Prostate gland (tissue), 2 donors: Measurements from ENCODE around the gene SERPINA5. TPM values are rescaled to one million over a fixed set of nuclear protein-coding genes. Genes with fewer than 3 reads are reported as not detected.

Experiments used
- DNase-seq: peaks from one replicate; pipeline ENCODE4 v3.0.0-alpha.2; 2019; ENCODE audit warnings: low spot score
- H3K27ac ChIP-seq, 2 donors: fragments of 200-600 bp; sonication (generic); 2 replicates each; pipeline ENCODE4 v1.5.1; 2017 to 2019
- H3K27me3 ChIP-seq: fragments of 200-600 bp; sonication (generic); replicated peaks from 2 replicates; pipeline ENCODE4 v1.5.1; 2019; ENCODE audit not compliant: insufficient read depth
- H3K36me3 ChIP-seq, 2 donors: fragments of 200-600 bp; sonication (generic); 1 replicate in 1 of 2; 2 replicates in 1 of 2; pipeline versions ENCODE4 v1.5.1 to v1.8.1; 2017 to 2019
- H3K4me1 ChIP-seq: fragments of 200-600 bp; sonication (generic); replicated peaks from 2 replicates; pipeline ENCODE4 v1.5.1; 2019
- H3K4me3 ChIP-seq, 2 donors: fragments of 200-600 bp; sonication (generic); 2 replicates each; pipeline ENCODE4 v1.5.1; 2017 to 2019
- H3K9me3 ChIP-seq: fragments of 200-600 bp; sonication (generic); 2 replicates; pipeline ENCODE4 v1.5.1; 2017
- POLR2A ChIP-seq: fragments of 450-650 bp; IDR thresholded peaks from one replicate; pipeline ENCODE4 v1.6.1; 2016; ENCODE audit warnings: antibody characterized with exemption, mild to moderate bottlenecking
- POLR2AphosphoS5 ChIP-seq: sonication (generic); formaldehyde crosslinking; IDR thresholded peaks from one replicate; pipeline ENCODE4 v1.6.1; 2017; ENCODE audit warnings: antibody characterized with exemption
- whole genome bisulfite sequencing: methylation state at CpG from one replicate; pipeline ENCODE4 v1.1.5; 2018; 5-methylcytosine and 5-hydroxymethylcytosine counted together
- intact Hi-C: fragments of 100-400 bp; cut with DNase I; formaldehyde crosslinking; loops from one replicate; pipeline ENCODE4 v1.14.2; 2022
- total RNA-seq, 2 donors: library from RNA; depleted of rRNA; stranded (reverse); fragments of >200 nt; gene quantifications; one replicate each; pipeline ENCODE4 v1.1.0, GENCODE V29; 2016
- TF ChIP-seq, protein P1 (sequence below), 4 experiments: fragments of 200-600 bp in 2 of 4; fragments of 450-650 bp in 2 of 4; sonication (generic) in 2 of 4; IDR thresholded peaks; 1 replicate in 3 of 4; 2 replicates in 1 of 4; pipeline ENCODE4 v1.5.1; 2016 to 2019; ENCODE audit warnings: antibody characterized with exemption in 4 of 4, mild to moderate bottlenecking in 2 of 4, moderate library complexity in 2 of 4

SERPINA5 gene
- total RNA-seq, 2 donors from 2014 or later: 2.6 to 936 TPM

- Histone ChIP-seq H3K4me3 (no peak overlapping the region), H3K27me3 (no peaks in the 10 kb centered on the region), H3K36me3 (no peaks in the 10 kb centered on the region), H3K4me1 (no peaks in the 10 kb centered on the region), H3K9me3 (no peaks in the 10 kb centered on the region), H3K27ac (no peak overlapping the region)
- TF ChIP-seq POLR2A: no peak
- TF ChIP-seq POLR2AphosphoS5: no peak
- TF ChIP-seq, protein P1, sequence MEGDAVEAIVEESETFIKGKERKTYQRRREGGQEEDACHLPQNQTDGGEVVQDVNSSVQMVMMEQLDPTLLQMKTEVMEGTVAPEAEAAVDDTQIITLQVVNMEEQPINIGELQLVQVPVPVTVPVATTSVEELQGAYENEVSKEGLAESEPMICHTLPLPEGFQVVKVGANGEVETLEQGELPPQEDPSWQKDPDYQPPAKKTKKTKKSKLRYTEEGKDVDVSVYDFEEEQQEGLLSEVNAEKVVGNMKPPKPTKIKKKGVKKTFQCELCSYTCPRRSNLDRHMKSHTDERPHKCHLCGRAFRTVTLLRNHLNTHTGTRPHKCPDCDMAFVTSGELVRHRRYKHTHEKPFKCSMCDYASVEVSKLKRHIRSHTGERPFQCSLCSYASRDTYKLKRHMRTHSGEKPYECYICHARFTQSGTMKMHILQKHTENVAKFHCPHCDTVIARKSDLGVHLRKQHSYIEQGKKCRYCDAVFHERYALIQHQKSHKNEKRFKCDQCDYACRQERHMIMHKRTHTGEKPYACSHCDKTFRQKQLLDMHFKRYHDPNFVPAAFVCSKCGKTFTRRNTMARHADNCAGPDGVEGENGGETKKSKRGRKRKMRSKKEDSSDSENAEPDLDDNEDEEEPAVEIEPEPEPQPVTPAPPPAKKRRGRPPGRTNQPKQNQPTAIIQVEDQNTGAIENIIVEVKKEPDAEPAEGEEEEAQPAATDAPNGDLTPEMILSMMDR (IDR thresholded peaks at IDR 0.05): no peak
- 79% methylated on average over 8 of the region's 8 CpGs for WGBS
- DNase-seq: no peak
- intact Hi-C loops: no loop called here
Measured at GRCh38 chr14:94550041-94550440, 31.2 kb upstream of the SERPINA5 start.

DNA sequence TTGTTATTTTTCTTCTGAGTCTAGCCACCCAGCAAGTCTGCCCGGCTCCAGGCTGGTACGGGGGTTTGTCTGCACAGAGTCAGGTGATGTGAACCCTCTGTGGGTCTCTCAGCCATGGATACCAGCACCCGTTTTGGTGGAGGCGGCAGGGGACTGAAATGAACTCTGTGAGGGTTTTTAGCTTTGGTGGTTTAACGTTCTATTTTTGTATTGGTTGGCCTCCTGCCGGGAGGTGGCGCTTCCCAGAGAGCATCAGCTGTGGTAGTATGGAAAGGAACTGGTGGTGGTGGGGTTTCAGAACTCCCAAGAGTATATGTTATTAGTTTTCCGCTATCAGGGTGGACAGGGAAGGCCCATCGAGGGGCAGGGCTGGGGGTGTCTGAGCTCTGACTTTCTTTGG, 25.2 kb upstream of the SERPINA5 start:
- Histone ChIP-seq H3K27me3 (no peaks in the 10 kb centered on the region), H3K36me3 (no peaks in the 10 kb centered on the region), H3K4me3 (no peak overlapping the region), H3K27ac (no peak overlapping the region), H3K4me1 (no peaks in the 10 kb centered on the region), H3K9me3 (no peaks in the 10 kb centered on the region)
- no peak for TF ChIP-seq POLR2A
- TF ChIP-seq, protein P1 (IDR thresholded peaks at IDR 0.05): no peak
- TF ChIP-seq POLR2AphosphoS5: no peak
- no peak for DNase-seq
- 86% methylated on average over 9 of the region's 9 CpGs for WGBS
- intact Hi-C loops: no loop called here

- no peak for TF ChIP-seq POLR2A
- TF ChIP-seq, protein P1 (IDR thresholded peaks at IDR 0.05): no peak
- no peak for TF ChIP-seq POLR2AphosphoS5
- WGBS: 85% methylated on average over 1 of the region's 1 CpG
- Histone ChIP-seq H3K4me1 (no peaks in the 10 kb centered on the region), H3K27me3 (no peaks in the 10 kb centered on the region), H3K36me3 (no peaks in the 10 kb centered on the region), H3K4me3 (no peak overlapping the region), H3K27ac (no peak overlapping the region), H3K9me3 (no peaks in the 10 kb centered on the region)
- intact Hi-C loops: no loop called here
- DNase-seq: no peak
Measured at GRCh38 chr14:94557327-94557726, 23.9 kb upstream of the SERPINA5 start.

- whole genome bisulfite sequencing: 65% methylated on average over 2 of the region's 2 CpGs
- intact Hi-C loops: no loop called here
- H3K9me3 ChIP-seq: no peaks in the 10 kb centered on the region
- TF ChIP-seq POLR2AphosphoS5 (no peak), POLR2A (no peak)
- TF ChIP-seq, protein P1 (IDR thresholded peaks at IDR 0.05): no peak
- H3K36me3 ChIP-seq: no peaks in the 10 kb centered on the region
- no peaks in the 10 kb centered on the region for H3K4me1 ChIP-seq
- H3K27me3 ChIP-seq: no peaks in the 10 kb centered on the region
- no peak for DNase-seq
- H3K4me3 ChIP-seq: no peak overlapping the region
- H3K27ac ChIP-seq: no peak overlapping the region
Measured at GRCh38 chr14:94558842-94559241, 22.4 kb upstream of the SERPINA5 start.

- intact Hi-C loops: no loop called here
- TF ChIP-seq POLR2A: no peak
- TF ChIP-seq, protein P1 (IDR thresholded peaks at IDR 0.05): no peak
- no peak for TF ChIP-seq POLR2AphosphoS5
- no peaks in the 10 kb centered on the region for H3K9me3 ChIP-seq
- H3K4me1 ChIP-seq: no peaks in the 10 kb centered on the region
- H3K36me3 ChIP-seq: no peaks in the 10 kb centered on the region
- H3K27ac ChIP-seq: no peak overlapping the region
- no peak overlapping the region for H3K4me3 ChIP-seq
- WGBS: 82% methylated on average over 9 of the region's 9 CpGs
- DNase-seq: no peak
- H3K27me3 ChIP-seq: no peaks in the 10 kb centered on the region
Measured at GRCh38 chr14:94559638-94560290, 21.5 kb upstream of the SERPINA5 start.
